MM.1S (cell line): ENCODE results near the gene DDX1.

Experiments used
- DNase-seq: peaks from one replicate; pipeline ENCODE4 v3.0.0-alpha.2; 2015
- H2AFZ ChIP-seq: fragments of 300-600 bp; sonication (generic); 2 replicates; pipeline ENCODE4 v1.6.0; 2016; ENCODE audit warnings: antibody characterized with exemption, low read length
- H3F3A ChIP-seq: fragments of 300-600 bp; sonication (generic); 2 replicates; pipeline ENCODE4 v1.6.1; 2016; ENCODE audit warnings: mild to moderate bottlenecking, antibody characterized with exemption, low read length, moderate library complexity, mixed read lengths; ENCODE audit not compliant: insufficient read depth
- H3K27ac ChIP-seq: fragments of 300-600 bp; sonication (generic); 2 replicates; pipeline ENCODE4 v1.5.1; 2016; ENCODE audit warnings: mild to moderate bottlenecking, low read length
- H3K27me3 ChIP-seq: fragments of 300-600 bp; sonication (generic); replicated peaks from 2 replicates; pipeline ENCODE4 v1.6.0; 2016; ENCODE audit warnings: low read length; ENCODE audit not compliant: insufficient read depth
- H3K36me3 ChIP-seq: fragments of 300-600 bp; sonication (generic); replicated peaks from 2 replicates; pipeline ENCODE4 v1.6.1; 2016; ENCODE audit warnings: mild to moderate bottlenecking, low read length, mixed read lengths; ENCODE audit not compliant: insufficient read depth
- H3K4me1 ChIP-seq: fragments of 300-600 bp; sonication (generic); 2 replicates; pipeline ENCODE4 v1.6.1; 2016; ENCODE audit warnings: low read length, mixed read lengths
- H3K4me2 ChIP-seq: fragments of 300-600 bp; sonication (generic); 2 replicates; pipeline ENCODE4 v1.6.0; 2016; ENCODE audit warnings: low read depth, low read length
- H3K4me3 ChIP-seq: fragments of 300-600 bp; sonication (generic); 2 replicates; pipeline ENCODE4 v1.5.1; 2016; ENCODE audit warnings: low read length, mixed read lengths
- H3K79me2 ChIP-seq: fragments of 300-600 bp; sonication (generic); 2 replicates; pipeline ENCODE4 v1.6.1; 2016; ENCODE audit warnings: mixed run types, low read length, mixed read lengths
- H3K9ac ChIP-seq: fragments of 300-600 bp; sonication (generic); 2 replicates; pipeline ENCODE4 v1.6.1; 2016; ENCODE audit warnings: low read length, mixed read lengths
- H3K9me2 ChIP-seq: fragments of 300-600 bp; sonication (generic); replicated peaks from 2 replicates; pipeline ENCODE4 v1.6.1; 2016; ENCODE audit warnings: mild to moderate bottlenecking, low read length, mixed read lengths; ENCODE audit not compliant: insufficient read depth
- H3K9me3 ChIP-seq: fragments of 300-600 bp; sonication (generic); replicated peaks from 2 replicates; pipeline ENCODE4 v1.6.1; 2016; ENCODE audit warnings: mild to moderate bottlenecking, low read length, mixed read lengths; ENCODE audit not compliant: insufficient read depth
- H4K20me1 ChIP-seq: fragments of 300-600 bp; sonication (generic); 2 replicates; pipeline ENCODE4 v1.6.1; 2016; ENCODE audit warnings: mild to moderate bottlenecking, low read length, moderate library complexity, mixed read lengths; ENCODE audit not compliant: insufficient read depth
- CTCF ChIP-seq: fragments of 300-600 bp; sonication (generic); IDR thresholded peaks from 2 replicates; pipeline ENCODE4 v1.5.1; 2016; ENCODE audit warnings: antibody characterized with exemption, low read length, mixed read lengths
- EZH2 ChIP-seq: fragments of 300-600 bp; sonication (generic); optimal IDR thresholded peaks from 2 replicates; pipeline ENCODE3; 2017; ENCODE audit warnings: low read depth, mild to moderate bottlenecking, antibody characterized with exemption, low read length, mixed read lengths
- EZH2phosphoT487 ChIP-seq: fragments of 300-600 bp; sonication (generic); IDR thresholded peaks from 2 replicates; pipeline ENCODE4 v1.6.1; 2018; ENCODE audit warnings: antibody characterized with exemption, low read length

DDX1 gene

GRCh38 chr2:15613736-15614429 is 22.2 kb downstream of the DDX1 start:
- Histone ChIP-seq H3K27me3 (no peaks in the 10 kb centered on the region), H3K9me3 (no peaks in the 10 kb centered on the region), H3K4me1 (no peaks in the 10 kb centered on the region), H3K27ac (no peak overlapping the region), H3K9me2 (no peaks in the 10 kb centered on the region), H4K20me1 (no peaks in the 10 kb centered on the region), H3K4me3 (no peak overlapping the region), H3F3A (peaks cover 4% of the 10 kb centered on the region; the same call in 1 of the 2 replicates), H3K79me2 (no peaks in the 10 kb centered on the region), H3K4me2 (no peak overlapping the region), H3K36me3 (peaks cover 1% of the 10 kb centered on the region; the same call in 1 of the 2 replicates), H3K9ac (no peak overlapping the region), H2AFZ (no peak overlapping the region)
- DNase-seq, result no peak
- TF ChIP-seq EZH2phosphoT487, result no peak
- TF ChIP-seq CTCF, result no peak
- no peak for TF ChIP-seq EZH2

GRCh38 chr2:15614545-15615300 is 23.1 kb downstream of the DDX1 start:
- no peak overlapping the region for H3K27ac ChIP-seq
- H3K79me2 ChIP-seq, result no peaks in the 10 kb centered on the region
- H3K9me2 ChIP-seq, result no peaks in the 10 kb centered on the region
- no peak overlapping the region for H3K4me2 ChIP-seq
- H4K20me1 ChIP-seq, result no peaks in the 10 kb centered on the region
- DNase-seq, result no peak
- no peaks in the 10 kb centered on the region for H3K9me3 ChIP-seq
- TF ChIP-seq CTCF (no peak), EZH2phosphoT487 (no peak), EZH2 (no peak)
- H2AFZ ChIP-seq, result no peak overlapping the region
- no peaks in the 10 kb centered on the region; the same call in 1 of the 2 replicates for H3K36me3 ChIP-seq
- peaks cover 4% of the 10 kb centered on the region; the same call in 1 of the 2 replicates for H3F3A ChIP-seq
- H3K4me3 ChIP-seq, result no peak overlapping the region
- H3K9ac ChIP-seq, result no peak overlapping the region
- H3K27me3 ChIP-seq, result no peaks in the 10 kb centered on the region
- H3K4me1 ChIP-seq, result no peaks in the 10 kb centered on the region

GRCh38 chr2:15615301-15615920 is 23.7 kb downstream of the DDX1 start:
- no peaks in the 10 kb centered on the region for H3K79me2 ChIP-seq
- no peak for TF ChIP-seq EZH2
- no peak for TF ChIP-seq CTCF
- no peak for TF ChIP-seq EZH2phosphoT487
- no peaks in the 10 kb centered on the region for H3K27me3 ChIP-seq
- H3K27ac ChIP-seq, result no peak overlapping the region
- H3F3A ChIP-seq, result peaks cover 4% of the 10 kb centered on the region; the same call in 1 of the 2 replicates
- H3K9me2 ChIP-seq, result no peaks in the 10 kb centered on the region
- DNase-seq, result no peak
- no peaks in the 10 kb centered on the region for H4K20me1 ChIP-seq
- H2AFZ ChIP-seq, result no peak overlapping the region
- H3K4me3 ChIP-seq, result no peak overlapping the region
- H3K9ac ChIP-seq, result no peak overlapping the region
- H3K4me2 ChIP-seq, result no peak overlapping the region
- no peaks in the 10 kb centered on the region for H3K9me3 ChIP-seq
- H3K4me1 ChIP-seq, result no peaks in the 10 kb centered on the region
- no peaks in the 10 kb centered on the region; the same call in 1 of the 2 replicates for H3K36me3 ChIP-seq
